ENCODE results near the gene KPTN.

KPTN gene

DNA sequence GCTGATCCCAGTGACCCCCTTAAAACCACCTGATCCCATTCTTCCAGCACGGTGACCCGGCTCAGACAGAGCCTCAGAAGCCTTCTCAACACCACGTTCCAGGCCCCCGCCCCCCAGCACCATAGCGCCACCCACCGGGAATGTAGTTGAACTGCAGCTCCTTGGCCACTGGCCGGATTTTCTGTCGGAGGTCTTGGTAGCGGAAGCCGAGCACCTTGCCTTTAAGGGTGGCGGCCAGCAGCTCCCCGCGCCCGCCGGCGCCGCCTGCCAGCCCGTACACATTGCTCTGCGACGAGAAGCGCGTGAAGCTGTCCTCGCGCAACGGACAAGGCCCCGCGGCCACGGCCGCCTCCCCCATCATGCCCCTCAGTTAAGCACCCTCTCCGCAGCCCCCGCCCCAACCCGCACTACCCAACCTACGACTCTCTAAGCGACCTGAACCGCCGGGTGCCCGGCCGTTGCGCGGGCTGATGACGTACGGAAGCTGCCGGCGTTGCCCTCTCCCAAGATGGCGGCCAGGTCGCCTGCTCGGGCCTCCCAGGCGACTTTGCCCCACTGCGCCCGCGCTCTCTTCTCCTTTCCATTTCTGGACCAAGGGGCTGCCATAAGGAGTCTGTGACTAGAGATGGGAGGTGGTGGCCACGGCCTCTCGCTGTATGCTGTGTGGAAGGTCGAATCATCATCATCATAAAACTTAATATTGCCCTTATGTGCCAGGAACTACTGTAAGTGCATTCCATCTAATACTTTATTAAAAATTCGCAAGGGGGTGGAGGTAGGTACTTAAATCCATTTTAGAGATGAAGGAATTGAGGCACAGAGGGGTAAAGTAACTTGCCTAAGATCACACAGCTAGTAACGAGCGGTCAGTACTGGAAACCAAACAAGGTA, at the start of gene KPTN:
Gene KPTN, minus strand, starts transcription at position 420 of the 891 bp plus-strand sequence. Its CDS starts 59 bp downstream, at position 361.
- peak; percentile 88 for DNase-seq

GRCh38 chr19:47531640-47532387, 47.8 kb upstream of the KPTN start:
- no peak for DNase-seq

DNA sequence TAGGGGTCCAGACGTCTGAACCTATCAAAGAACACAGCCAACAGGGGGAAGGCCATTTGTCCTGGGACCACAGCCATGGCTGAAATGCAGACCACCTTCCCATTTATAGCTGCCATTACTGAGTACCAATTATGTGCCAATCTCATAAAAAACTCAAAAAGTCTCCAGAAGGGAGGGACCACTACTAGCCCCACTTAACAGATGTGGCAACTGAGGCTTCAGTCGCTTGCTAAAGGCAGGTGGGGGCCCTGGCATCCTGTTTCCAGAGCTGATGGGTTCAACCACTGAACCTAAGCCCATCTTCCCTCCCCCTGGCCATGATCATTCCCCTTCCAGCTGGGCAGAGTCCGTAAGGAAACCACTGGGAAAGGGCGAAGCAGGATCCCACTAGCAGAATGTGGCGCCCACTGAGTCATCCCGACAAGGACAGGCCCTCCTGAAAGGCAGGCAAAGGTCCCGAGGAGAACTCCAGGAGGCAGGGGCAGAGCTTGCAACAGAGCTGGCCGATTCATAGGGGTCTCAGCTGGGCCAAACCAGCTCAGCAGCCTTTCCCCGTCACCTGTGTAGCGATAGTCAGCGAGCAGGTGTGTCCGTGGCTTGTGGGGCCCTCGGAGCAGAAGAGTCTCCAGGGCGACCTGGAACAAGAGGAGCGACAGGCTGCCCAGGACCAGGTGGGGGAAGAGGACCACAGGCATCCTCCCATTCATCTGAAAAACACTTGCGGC, 45.2 kb upstream of the KPTN start:
- no peak for DNase-seq

GRCh38 chr19:47526798-47527197, 42.8 kb upstream of the KPTN start:
- DNase-seq: no peak

- DNase-seq: peak; percentile 42
Observed at GRCh38 chr19:47523473-47523872, 39.5 kb upstream of the KPTN start.

DNA sequence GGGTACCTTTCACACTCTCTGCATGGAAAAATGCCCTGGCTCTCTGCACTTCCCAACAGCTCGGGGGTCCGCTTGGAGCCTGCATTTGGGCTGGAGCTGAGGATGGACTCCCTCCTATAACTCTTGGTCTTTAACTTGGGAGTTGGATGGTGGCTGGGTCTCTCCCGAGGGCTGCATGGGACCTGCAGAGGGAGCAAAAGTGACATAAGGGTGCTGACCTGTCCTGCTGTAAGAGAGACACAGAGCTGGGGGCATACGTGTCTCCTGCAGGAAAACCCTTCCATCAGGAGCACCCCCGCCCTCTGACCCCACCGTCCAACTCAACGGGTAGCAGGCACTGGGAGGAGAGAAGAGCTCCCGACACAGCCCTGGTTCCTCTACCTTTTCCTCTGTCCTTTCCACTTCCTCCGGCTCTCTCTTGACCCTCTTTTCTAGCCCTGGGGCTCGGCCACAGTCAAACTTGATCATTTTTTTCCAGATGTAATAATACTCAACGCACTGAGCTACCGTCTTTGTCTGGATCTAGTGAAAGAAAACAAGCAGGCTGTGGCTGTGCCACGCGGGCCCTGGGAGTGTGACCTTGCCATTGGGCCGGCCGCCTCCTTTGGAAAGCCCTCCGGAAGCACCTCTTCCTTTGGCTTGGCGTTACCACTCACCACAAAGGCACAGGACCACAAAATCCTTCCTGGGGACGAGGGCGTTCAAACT, 37.6 kb upstream of the KPTN start:
- no peak for DNase-seq

- no peak for DNase-seq
Observed at GRCh38 chr19:47520839-47521238, 36.8 kb upstream of the KPTN start.

- no peak for DNase-seq
Observed at GRCh38 chr19:47520343-47520806, 36.4 kb upstream of the KPTN start.

GRCh38 chr19:47518854-47519253, 34.8 kb upstream of the KPTN start:
- no peak for DNase-seq

- DNase-seq: no peak
Observed at GRCh38 chr19:47518139-47518538, 34.1 kb upstream of the KPTN start.

- peak; percentile 100 for DNase-seq
Observed at GRCh38 chr19:47514869-47515588, 31.0 kb upstream of the KPTN start, which contains the start of gene NAPA. NAPA (minus strand) TSS chr19:47515063; CDS start chr19:47514940, 123 bp downstream.

DNA sequence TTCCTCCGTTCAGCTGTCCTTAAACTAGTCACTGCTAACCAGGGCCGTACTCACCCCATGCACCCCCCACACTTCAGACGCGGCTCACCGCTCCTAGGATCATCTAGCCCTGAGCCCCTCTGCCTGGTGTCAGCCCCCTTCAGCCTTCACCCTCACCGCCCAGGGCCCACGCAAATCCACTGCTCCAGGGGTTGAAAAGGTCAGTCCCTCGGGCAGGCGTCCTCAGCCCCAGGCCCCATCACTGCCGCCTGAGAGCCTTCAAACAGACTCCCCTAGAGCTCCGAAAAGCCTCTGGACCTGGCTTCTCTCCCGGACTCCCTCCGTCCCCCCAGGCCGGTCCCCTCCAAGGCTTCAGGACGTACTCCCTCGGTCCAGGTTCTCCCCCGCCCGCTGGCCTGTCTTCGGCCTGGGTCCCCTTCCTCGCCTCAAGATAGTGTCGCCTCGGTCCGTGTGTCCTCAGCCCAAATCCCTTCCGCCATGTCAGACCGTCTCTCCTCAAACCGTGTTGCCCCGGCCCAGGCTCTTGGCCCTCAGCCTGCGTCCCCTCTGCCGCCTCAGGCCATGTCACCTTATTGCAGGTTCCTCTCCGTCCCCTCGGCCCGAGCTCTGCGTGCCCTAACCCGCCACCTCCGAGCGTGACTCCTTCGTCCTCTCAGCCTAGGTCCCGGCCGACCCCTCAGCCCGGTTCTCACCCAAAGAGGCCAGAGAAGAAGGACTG, 30.3 kb upstream of the KPTN start:
- no peak for DNase-seq

GRCh38 chr19:47512948-47513319, 28.9 kb upstream of the KPTN start:
- no peak for DNase-seq

GRCh38 chr19:47512183-47512947, 28.3 kb upstream of the KPTN start:
- no peak for DNase-seq

- DNase-seq: peak; percentile 94
Observed at GRCh38 chr19:47511681-47512080, 27.7 kb upstream of the KPTN start.

- DNase-seq: no peak
Observed at GRCh38 chr19:47511128-47511517, 27.1 kb upstream of the KPTN start.

GRCh38 chr19:47510516-47511127, 26.6 kb upstream of the KPTN start:
- peak; percentile 37 for DNase-seq

DNA sequence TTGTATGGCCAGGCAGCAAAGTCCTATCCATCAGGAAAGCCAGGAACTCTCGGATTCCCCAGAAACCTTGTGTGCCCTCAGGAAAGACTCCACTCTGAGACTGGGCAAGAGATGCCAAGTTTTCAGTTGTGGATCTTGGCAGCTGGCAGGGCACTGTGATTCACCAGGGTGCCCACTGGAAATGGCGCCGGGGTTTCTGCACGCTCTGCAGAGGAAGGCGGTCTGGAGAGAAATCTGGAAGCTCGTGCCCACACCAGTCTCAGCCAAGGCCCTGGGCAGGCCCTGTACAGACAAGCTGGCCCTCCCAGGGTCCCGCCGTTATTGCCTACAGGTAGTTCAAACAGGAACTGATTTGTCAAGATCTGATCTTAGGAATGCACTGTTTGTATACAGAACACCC, 26.0 kb upstream of the KPTN start:
- DNase-seq: no peak

DNA sequence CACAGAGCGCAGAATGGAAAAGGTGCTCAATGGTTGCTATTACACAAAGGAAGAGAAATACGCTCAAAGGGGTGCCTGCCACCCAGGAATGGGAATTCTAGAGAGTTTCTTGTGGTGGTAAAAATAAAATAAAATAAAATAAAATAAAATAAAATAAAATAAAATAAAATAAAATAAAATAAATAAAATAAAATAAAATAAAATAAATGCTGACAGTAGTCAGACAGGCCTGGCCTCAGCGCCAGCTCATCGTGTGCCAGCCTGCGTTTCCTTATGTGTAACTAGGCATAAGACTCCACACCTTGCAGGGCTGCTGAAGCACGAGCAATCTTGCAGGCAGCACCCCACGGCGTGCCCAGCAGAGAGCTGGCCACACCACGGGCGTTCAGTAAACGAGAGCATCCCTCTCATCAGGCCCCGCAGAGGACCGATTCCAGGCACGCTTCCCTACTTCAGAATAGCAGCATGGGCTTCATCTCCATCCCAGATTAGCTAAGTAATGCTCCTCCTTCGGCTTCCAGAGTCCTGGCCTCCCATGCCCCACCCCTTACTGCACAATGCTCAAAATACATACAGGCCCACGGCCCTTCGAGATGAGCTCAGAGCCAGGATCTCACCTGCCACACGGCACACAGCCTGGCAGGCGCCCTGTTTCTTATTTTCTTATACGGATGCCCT, 25.3 kb upstream of the KPTN start:
- no peak for DNase-seq

Data from NCI-H1694 (cell line).